ENCODE results near the gene RFXAP.

The RFXAP gene

GRCh38 chr13:36795463-36795862, 23.6 kb upstream of the RFXAP start:
- Histone ChIP-seq H3K27ac (no peak overlapping the region), H3K4me3 (no peak overlapping the region)
- no peak for DNase-seq (ENCODE audit: low spot score)
- TF ChIP-seq CTCF (IDR thresholded peaks at IDR 0.05): no peak

GRCh38 chr13:36796052-36796451, 23.0 kb upstream of the RFXAP start:
- TF ChIP-seq CTCF (IDR thresholded peaks at IDR 0.05): no peak
- Histone ChIP-seq H3K4me3 (no peak overlapping the region), H3K27ac (no peak overlapping the region)
- DNase-seq (ENCODE audit: low spot score): no peak

- Histone ChIP-seq H3K4me3 (no peak overlapping the region), H3K27ac (no peak overlapping the region)
- no peak for TF ChIP-seq CTCF (IDR thresholded peaks at IDR 0.05)
These were observed 18.0 kb upstream of the RFXAP start for GRCh38 chr13:36801035-36801434.

GRCh38 chr13:36804588-36804987, 14.4 kb upstream of the RFXAP start:
- H3K4me3 ChIP-seq: no peak overlapping the region
- no peak overlapping the region for H3K27ac ChIP-seq
- no peak for TF ChIP-seq CTCF (IDR thresholded peaks at IDR 0.05)
- no peak for DNase-seq (ENCODE audit: low spot score)

More at GRCh38 chr13:36801035-36801434, 18.0 kb upstream of the RFXAP start:
- DNase-seq (ENCODE audit: low spot score): no peak

- no peak for TF ChIP-seq CTCF (IDR thresholded peaks at IDR 0.05)
- DNase-seq (ENCODE audit: low spot score): no peak
- Histone ChIP-seq H3K4me3 (no peak overlapping the region), H3K27ac (no peak overlapping the region)
These were observed 12.9 kb upstream of the RFXAP start for GRCh38 chr13:36806102-36806501.

- Histone ChIP-seq H3K27ac (no peak overlapping the region), H3K4me3 (no peak overlapping the region)
- no peak for DNase-seq (ENCODE audit: low spot score)
- no peak for TF ChIP-seq CTCF (IDR thresholded peaks at IDR 0.05)
These were observed 11.4 kb upstream of the RFXAP start for GRCh38 chr13:36807616-36808015.

GRCh38 chr13:36813225-36813624, 5.8 kb upstream of the RFXAP start:
- no peak for TF ChIP-seq CTCF (IDR thresholded peaks at IDR 0.05)
- no peak overlapping the region for H3K27ac ChIP-seq
- H3K4me3 ChIP-seq: no peak overlapping the region
- no peak for DNase-seq (ENCODE audit: low spot score)
